GM21390 (cell line): ENCODE results near the gene MYEOV.

ENCODE experiments used
- ATAC-seq: cut with Tn5 transposase; IDR thresholded peaks from one replicate; pipeline ENCODE4 v1.9.1; 2021; ENCODE audit not compliant: unreplicated experiment

MYEOV gene

GRCh38 chr11:69265210-69265609 lies 28.7 kb upstream of the MYEOV start:
- ATAC-seq = no peak

DNA sequence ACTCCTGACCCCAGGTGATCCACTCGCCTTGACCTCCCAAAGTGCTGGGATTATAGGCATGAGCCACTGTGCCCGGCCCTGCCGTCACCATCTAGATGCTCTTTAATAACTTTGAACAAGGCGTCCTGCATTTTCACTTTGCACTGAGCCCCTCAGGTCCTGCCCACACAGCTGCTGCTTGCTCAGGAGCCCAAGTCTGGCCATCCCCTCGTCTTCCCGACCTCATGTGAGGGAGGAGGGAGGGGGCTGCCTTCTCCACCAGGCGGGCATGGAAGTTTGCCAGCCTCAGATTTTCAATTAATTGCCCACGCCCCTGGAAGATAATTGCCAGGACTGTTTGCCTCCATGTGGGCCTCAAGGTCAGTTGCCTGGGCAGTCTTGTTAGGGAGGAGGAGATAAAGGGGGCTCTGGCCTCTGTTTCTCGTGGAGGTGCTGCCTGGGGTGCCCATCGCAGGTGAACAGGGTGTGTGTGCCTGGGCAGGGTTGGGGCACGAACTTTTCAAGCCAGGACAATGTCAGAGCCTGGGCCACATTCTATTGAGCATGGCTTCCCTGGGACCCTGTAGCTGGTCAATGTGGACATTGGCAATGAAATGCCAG lies 27.9 kb upstream of the MYEOV start:
- ATAC-seq = no peak

- no peak for ATAC-seq
Observed at GRCh38 chr11:69267395-69267805, 26.6 kb upstream of the MYEOV start.

- ATAC-seq = no peak
Observed at GRCh38 chr11:69268911-69269310, 25.0 kb upstream of the MYEOV start.

DNA sequence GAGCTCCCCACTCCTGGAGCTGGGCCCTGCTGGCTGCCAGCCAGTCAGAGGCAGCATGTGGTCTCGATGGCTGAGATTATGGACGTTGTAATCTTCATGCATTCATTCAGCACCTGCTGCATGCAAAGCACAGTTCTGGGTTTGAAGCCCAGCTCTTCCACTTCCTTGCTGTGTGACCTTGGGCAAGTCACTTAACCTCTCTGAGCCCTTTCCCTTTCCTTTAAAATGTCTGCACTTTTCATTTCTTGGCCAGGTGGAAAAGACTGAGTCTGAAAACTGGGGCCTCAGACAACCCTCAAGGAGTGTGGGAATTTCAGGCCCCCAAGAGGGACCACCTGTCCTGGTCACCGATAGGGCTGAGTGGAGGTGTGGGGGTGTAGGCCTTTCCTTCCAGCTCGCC lies 24.6 kb upstream of the MYEOV start:
- ATAC-seq = no peak

DNA sequence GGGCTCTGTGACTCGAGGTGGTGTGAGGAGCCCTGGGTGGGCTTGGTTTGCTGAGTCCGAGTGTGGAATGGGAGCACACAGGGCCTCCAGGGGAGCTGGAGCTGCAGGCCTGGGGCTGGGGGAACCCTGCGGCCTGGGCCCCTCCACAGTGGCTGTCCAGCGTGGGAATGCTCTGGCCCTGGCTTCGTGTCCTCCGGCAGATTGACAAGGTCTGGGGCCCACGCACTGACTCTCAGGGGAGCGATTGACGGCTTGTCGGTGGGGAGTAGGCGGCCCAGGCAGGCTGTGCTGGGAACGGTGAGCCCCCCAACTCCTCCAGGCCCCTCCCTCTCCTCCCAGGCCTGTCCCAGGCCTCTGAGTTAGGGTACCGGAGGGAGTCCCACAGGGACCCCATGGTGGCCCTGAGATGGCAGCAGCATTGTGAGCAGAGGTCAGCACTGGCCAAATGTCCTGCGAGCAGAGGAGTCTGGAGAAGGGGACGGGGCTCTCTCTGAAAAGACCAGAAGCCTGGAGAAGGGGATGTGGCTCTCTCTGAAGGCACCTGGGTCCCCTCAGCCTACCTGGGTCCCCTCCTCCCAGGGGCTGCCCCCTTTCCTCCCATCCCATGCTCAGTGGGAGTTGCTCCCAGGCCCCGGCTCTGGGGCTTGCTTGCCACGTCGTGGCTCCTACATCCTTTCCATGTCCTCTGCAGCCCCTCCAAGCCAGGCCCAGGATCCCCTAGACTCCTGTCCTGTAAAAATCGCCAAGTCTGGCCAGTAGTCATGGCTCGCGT lies 23.8 kb upstream of the MYEOV start:
- ATAC-seq = no peak

DNA sequence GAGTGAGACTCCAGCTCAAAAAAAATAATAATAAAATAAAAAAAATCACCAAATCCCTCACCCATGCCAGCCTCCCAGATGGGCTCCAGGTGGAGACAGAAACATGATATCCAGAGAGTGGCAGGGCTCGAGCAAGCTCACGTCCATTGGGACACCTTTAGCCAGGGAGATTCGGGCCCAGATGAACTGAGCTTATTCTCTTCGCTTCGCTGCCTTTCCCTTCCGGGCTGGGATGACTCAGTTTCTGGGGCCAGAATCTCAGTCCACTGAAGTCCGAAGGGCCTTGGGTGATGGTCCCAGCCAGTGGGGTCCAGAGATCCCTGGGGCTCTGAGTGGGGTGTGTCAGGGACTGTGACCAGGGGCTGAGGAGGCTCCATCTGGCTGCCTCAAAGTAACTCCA lies 23.0 kb upstream of the MYEOV start:
- no peak for ATAC-seq

GRCh38 chr11:69272055-69272454 lies 21.9 kb upstream of the MYEOV start:
- ATAC-seq = no peak

- no peak for ATAC-seq
Observed at GRCh38 chr11:69272831-69273485, 21.0 kb upstream of the MYEOV start.

- ATAC-seq = no peak
Observed at GRCh38 chr11:69273571-69273970, 20.4 kb upstream of the MYEOV start.

DNA sequence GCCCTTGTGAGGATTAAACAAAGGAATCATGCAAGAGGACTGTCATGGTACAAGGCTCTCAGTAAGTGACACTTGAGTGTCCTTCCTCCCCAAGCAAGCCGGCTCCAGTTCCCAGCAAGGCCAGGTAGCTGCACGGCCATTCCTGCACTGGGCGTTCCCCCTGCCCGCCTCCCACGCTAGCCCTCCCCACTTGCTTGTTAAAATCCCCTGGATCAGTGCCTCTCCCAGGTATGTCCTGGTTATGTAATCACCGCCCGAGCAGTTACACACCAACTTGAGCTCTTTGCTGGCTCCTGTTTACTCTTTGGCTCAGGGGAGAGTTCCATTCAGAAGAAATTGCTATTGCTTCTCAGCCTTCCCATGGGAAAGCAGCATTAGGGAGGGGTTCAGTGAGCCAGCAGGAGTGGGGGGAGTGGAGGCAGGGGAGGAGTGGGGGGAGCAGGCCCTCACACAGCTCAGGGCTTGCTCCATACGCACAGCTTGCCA lies 19.4 kb upstream of the MYEOV start:
- ATAC-seq = no peak

GRCh38 chr11:69275178-69275577 lies 18.8 kb upstream of the MYEOV start:
- no peak for ATAC-seq

- ATAC-seq = no peak
Observed at GRCh38 chr11:69276165-69276564, 17.8 kb upstream of the MYEOV start.

DNA sequence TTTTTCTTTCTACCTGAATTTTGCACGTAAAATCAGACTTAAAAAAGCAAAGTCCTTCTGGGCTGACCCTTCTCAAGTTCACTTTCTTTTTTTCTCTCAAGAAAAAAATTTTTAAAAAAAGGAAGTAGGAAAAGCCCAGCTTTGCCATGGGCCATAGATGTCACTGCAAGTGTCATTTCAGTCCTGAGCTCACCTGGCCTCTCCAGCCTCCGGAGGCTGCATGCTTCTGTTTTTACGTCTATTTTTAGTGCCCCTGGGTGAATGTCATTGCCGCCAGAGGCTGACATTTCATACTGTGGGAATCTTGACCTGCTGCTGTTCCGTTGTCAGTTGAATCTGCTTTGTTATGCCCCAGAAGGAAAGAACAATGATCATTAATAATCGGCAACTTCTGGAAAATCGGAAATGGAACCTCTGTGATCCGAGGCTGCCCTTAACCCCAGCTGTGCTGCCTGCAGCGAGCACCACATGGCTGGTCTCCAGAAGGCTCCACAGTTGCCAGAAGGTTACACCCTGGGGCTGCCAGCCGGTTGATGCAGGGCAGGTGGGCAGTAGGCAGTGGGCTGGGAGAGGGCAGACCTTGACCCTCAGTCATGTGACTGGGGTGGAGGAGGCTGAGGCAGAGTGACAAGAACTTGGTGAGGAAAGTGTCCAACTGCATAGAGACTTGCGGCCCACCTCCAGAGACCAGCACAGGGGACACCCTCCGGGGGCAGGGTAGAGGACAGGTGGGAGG lies 16.7 kb upstream of the MYEOV start:
- peak; percentile 58 for ATAC-seq

DNA sequence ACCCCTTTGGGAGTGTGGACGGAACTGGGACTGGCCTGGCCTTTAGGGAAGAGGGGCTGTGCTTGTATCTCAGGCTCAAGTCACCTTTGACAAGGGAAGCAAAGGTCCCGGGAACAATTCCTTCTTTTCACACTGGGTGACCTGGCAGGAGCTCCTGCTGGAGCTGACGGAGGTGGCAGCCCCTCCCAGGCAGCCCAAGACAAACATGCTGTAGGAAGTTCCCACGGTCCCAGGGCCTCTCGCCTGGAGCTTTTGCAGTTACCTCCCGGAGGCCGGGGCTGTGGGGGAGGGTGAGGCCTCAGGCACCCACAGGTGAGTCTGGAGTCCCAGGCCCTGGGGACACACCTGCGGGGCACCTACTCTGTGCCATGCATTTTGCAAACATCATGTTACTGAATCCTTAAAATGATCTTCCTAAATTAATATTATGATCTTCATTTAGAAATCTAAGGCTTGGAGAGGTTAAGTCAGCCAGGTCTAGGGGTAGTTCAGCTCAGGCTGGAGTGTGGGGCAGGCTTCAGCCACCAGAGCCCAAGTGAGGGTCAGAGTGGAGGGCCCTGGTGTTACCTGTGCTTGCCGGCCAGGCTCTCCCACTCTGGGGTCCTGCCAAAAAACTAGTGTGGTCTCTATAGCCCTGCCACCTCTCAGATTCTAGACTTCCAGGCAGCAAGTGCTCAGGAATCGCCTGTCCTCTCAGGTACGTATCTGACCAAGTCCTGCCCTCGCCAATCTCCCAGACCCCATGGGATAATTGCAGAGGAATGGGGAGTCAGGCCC lies 15.7 kb upstream of the MYEOV start:
- ATAC-seq = no peak

DNA sequence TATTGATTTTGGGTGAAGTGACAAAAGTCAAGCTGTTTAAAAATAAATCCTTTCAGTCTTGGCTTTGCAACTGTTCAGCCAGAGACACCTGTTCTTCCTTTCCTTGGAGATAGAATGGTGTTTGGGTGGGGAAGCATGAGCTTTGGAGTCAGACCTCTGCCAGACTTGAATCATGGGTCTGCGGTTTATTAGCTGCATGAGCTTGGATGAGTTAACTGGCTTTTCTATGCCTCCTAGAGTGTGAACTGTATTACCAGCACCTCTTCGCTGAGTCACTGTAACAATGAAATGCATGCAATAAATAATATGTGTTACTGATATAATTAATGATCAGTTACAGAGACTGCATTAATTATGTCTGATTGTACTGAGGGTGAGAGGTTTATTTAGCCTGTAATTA lies 13.5 kb upstream of the MYEOV start:
- ATAC-seq = no peak

- ATAC-seq = no peak
Observed at GRCh38 chr11:69280994-69281393, 13.0 kb upstream of the MYEOV start.

DNA sequence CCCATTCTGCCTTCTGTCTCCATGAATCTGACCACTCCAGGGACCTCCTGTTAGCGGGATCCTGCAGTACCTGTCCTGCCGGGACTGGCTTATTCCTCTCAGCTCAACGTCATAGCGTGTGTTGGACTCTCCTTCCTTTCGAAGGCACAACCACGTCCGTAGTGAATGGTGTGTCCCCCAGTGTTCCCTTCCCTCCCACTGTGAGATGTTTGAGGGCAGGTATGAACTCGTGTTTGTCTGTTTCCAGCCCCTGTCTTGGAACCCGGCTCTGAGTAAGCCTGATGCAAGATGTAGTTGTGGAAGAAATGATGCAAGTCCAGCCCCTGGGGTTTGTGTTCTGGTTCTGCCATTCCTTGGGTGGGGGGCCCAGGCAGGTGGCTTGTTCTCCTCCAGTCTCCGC lies 10.5 kb upstream of the MYEOV start:
- ATAC-seq = no peak

- ATAC-seq = no peak
Observed at GRCh38 chr11:69284081-69284511, 9.9 kb upstream of the MYEOV start.

DNA sequence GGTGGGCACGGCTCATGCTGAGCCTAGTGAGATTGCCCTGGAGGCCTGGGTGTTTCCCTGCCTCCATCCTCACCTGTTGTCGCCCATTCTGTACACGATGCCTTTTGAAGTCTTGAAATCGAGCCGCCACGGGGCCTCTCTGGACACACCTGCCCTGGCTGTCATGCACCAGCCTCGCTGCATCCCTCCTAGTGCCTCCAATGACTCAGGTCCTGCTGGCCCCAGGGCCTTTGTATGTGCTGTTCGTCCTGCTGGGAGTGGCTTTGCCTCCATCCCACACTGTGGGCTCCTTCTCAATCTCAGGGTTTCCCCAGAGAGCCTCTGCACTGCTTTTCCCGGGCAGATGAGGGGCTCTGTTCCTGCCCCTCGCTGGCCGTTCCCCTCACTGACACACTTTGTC lies 8.9 kb upstream of the MYEOV start:
- no peak for ATAC-seq

DNA sequence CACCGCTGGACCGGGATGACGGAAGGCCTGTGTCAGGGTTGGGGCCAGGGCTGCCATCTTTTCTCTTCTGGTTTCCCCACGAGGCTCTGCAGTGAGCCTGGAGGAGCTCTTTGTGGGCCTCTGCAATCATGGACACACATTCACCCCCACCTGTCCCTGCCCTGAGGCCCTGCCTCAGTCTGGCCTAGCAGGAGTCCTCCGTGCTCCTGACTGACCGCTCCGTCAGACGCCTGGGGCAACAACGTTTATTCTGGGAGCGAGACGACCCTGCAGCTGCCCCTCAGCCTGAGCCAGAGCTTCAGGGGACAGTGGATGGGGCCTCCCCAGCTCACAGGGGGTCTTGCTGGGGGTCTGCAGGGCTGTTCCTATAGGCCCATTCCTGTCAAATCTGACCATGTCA lies 8.2 kb upstream of the MYEOV start:
- no peak for ATAC-seq
